Suprapubic skin (tissue), 4 donors: ENCODE measurements around the gene SLC22A23.

ENCODE experiments used
- CTCF ChIP-seq, 2 donors: fragments of 200-600 bp in 1 of 2; fragments of 450-650 bp in 1 of 2; sonication (generic) in 1 of 2; IDR thresholded peaks; one replicate each; pipeline ENCODE4 v1.5.1; 2016 to 2019; ENCODE audit warnings: antibody characterized with exemption in 2 of 2, mild to moderate bottlenecking in 1 of 2, moderate library complexity in 1 of 2
- EP300 ChIP-seq: sonication (generic); formaldehyde crosslinking; IDR thresholded peaks from one replicate; pipeline ENCODE4 v1.6.1; 2017; ENCODE audit warnings: antibody characterized with exemption
- POLR2A ChIP-seq, 2 donors: fragments of 450-650 bp; IDR thresholded peaks; one replicate each; pipeline ENCODE4 v1.6.1; 2017; ENCODE audit warnings: antibody characterized with exemption in 2 of 2, mild to moderate bottlenecking in 2 of 2, moderate library complexity in 2 of 2
- POLR2AphosphoS5 ChIP-seq, 3 donors: sonication (generic); formaldehyde crosslinking; IDR thresholded peaks; one replicate each; pipeline ENCODE4 v1.6.1; 2017; ENCODE audit warnings: antibody characterized with exemption in 3 of 3

- TF ChIP-seq EP300 (no peak), CTCF (IDR thresholded peaks at IDR 0.05) (no peak), POLR2A (IDR thresholded peaks at IDR 0.05) (no peak), POLR2AphosphoS5 (IDR thresholded peaks at IDR 0.05) (no peak)
These were observed 129.9 kb downstream of the SLC22A23 start for GRCh38 chr6:3326981-3327380.
